Measurements from ENCODE around the gene CCDC88B. TPM values are rescaled to one million over a fixed set of nuclear protein-coding genes. Genes with fewer than 3 reads are reported as not detected.

CCDC88B gene
- total and polyA plus RNA-seq, 4 donors, result 3.5 to 4.9 (median 4.0) TPM

DNA sequence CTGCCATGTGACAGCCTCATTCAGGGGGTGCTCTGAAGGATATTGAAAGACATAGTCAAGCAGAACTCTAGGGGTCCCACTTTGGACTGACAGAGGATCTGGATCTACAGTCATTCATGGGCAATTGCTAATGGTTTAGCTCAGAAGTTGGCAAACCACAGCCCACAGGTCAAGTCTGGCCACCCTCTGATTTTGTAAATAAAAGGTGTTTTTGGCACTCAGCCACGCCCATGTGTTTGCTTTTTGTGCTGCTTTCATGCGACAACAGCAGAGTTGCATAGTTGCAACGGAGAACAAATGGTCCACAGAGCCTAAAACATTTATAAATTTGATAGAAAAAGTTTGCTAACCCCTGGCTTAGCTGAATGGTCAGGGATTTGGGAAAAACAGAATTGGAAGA lies 60.7 kb downstream of the CCDC88B start:
- Histone ChIP-seq H3K27me3 (ENCODE audit: control insufficient read depth in 4 of 4, insufficient read depth in 4 of 4, low read length in 3 of 4) (no peaks in the 10 kb centered on the region), H3K4me3 (ENCODE audit: low read depth in 1 of 3, low read length in 3 of 3) (no peak overlapping the region), H3K9me3 (ENCODE audit: control insufficient read depth in 4 of 4, low read length in 3 of 4) (no peaks in the 10 kb centered on the region), H3K27ac (ENCODE audit: low read depth in 1 of 2, low read length in 2 of 2) (no peak overlapping the region), H3K9ac (ENCODE audit: low read depth in 1 of 2, low read length in 2 of 2) (no peak overlapping the region), H3K4me1 (ENCODE audit: control insufficient read depth in 4 of 4, insufficient read depth in 4 of 4, low read length in 3 of 4) (peaks cover 0 to 12% (median 4%) of the 10 kb centered on the region in 4 donors), H3K36me3 (ENCODE audit: control insufficient read depth in 4 of 4, insufficient read depth in 3 of 4, low read depth in 1 of 4, low read length in 3 of 4) (no peaks in the 10 kb centered on the region)
- TF ChIP-seq FOXA2 (IDR thresholded peaks at IDR 0.05) (no peak), EGR1 (IDR thresholded peaks at IDR 0.05; ENCODE audit: low read depth in 2 of 2) (no peak), SP1 (IDR thresholded peaks at IDR 0.05) (no peak), GABPA (IDR thresholded peaks at IDR 0.05 in 1 of 2, conservative IDR thresholded peaks at IDR 0.05 in 1 of 2) (no peak), HNF4A (conservative IDR thresholded peaks at IDR 0.05) (no peak), RAD21 (IDR thresholded peaks at IDR 0.05) (no peak), FOXA1 (IDR thresholded peaks at IDR 0.05) (no peak), YY1 (IDR thresholded peaks at IDR 0.05) (no peak), HNF4G (IDR thresholded peaks at IDR 0.05) (no peak), NR2F2 (IDR thresholded peaks at IDR 0.05) (no peak)
- TF ChIP-seq, protein P1, sequence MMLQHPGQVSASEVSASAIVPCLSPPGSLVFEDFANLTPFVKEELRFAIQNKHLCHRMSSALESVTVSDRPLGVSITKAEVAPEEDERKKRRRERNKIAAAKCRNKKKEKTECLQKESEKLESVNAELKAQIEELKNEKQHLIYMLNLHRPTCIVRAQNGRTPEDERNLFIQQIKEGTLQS (IDR thresholded peaks at IDR 0.05), result no peak
- TF ChIP-seq, protein P2, sequence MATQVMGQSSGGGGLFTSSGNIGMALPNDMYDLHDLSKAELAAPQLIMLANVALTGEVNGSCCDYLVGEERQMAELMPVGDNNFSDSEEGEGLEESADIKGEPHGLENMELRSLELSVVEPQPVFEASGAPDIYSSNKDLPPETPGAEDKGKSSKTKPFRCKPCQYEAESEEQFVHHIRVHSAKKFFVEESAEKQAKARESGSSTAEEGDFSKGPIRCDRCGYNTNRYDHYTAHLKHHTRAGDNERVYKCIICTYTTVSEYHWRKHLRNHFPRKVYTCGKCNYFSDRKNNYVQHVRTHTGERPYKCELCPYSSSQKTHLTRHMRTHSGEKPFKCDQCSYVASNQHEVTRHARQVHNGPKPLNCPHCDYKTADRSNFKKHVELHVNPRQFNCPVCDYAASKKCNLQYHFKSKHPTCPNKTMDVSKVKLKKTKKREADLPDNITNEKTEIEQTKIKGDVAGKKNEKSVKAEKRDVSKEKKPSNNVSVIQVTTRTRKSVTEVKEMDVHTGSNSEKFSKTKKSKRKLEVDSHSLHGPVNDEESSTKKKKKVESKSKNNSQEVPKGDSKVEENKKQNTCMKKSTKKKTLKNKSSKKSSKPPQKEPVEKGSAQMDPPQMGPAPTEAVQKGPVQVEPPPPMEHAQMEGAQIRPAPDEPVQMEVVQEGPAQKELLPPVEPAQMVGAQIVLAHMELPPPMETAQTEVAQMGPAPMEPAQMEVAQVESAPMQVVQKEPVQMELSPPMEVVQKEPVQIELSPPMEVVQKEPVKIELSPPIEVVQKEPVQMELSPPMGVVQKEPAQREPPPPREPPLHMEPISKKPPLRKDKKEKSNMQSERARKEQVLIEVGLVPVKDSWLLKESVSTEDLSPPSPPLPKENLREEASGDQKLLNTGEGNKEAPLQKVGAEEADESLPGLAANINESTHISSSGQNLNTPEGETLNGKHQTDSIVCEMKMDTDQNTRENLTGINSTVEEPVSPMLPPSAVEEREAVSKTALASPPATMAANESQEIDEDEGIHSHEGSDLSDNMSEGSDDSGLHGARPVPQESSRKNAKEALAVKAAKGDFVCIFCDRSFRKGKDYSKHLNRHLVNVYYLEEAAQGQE (IDR thresholded peaks at IDR 0.05), result no peak
- TF ChIP-seq, protein P3, sequence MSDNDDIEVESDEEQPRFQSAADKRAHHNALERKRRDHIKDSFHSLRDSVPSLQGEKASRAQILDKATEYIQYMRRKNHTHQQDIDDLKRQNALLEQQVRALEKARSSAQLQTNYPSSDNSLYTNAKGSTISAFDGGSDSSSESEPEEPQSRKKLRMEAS (IDR thresholded peaks at IDR 0.05), result no peak
- TF ChIP-seq, protein P4, sequence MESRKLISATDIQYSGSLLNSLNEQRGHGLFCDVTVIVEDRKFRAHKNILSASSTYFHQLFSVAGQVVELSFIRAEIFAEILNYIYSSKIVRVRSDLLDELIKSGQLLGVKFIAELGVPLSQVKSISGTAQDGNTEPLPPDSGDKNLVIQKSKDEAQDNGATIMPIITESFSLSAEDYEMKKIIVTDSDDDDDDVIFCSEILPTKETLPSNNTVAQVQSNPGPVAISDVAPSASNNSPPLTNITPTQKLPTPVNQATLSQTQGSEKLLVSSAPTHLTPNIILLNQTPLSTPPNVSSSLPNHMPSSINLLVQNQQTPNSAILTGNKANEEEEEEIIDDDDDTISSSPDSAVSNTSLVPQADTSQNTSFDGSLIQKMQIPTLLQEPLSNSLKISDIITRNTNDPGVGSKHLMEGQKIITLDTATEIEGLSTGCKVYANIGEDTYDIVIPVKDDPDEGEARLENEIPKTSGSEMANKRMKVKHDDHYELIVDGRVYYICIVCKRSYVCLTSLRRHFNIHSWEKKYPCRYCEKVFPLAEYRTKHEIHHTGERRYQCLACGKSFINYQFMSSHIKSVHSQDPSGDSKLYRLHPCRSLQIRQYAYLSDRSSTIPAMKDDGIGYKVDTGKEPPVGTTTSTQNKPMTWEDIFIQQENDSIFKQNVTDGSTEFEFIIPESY (IDR thresholded peaks at IDR 0.05), result no peak
- DNase-seq (ENCODE audit: low spot score), result no peak
- 38% methylated on average over 3 of the region's 3 CpGs for WGBS

DNA sequence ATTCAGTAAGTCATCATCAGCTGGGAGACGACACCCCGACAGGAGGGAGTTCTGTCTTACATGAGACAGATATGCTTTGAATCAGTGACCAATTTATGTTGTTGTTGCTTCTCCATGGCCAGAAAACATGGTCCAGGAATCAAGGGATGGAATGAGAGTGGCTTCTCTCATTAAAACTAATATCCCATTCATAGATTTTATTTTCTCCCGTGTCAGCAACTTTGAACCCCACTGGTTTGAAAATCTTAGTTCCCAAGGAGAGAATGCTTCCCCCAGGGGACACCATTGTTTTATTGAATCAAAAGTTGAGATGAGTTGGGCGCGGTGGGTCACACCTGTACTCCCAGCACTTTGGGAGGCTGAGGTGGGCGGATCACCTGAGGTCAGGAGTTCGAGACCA lies 61.8 kb downstream of the CCDC88B start:
- Histone ChIP-seq H3K36me3 (ENCODE audit: control insufficient read depth in 4 of 4, insufficient read depth in 3 of 4, low read depth in 1 of 4, low read length in 3 of 4) (no peaks in the 10 kb centered on the region), H3K27ac (ENCODE audit: low read depth in 1 of 2, low read length in 2 of 2) (no peak overlapping the region), H3K9me3 (ENCODE audit: control insufficient read depth in 4 of 4, low read length in 3 of 4) (no peaks in the 10 kb centered on the region), H3K9ac (ENCODE audit: low read depth in 1 of 2, low read length in 2 of 2) (no peak overlapping the region), H3K27me3 (ENCODE audit: control insufficient read depth in 4 of 4, insufficient read depth in 4 of 4, low read length in 3 of 4) (no peaks in the 10 kb centered on the region), H3K4me1 (ENCODE audit: control insufficient read depth in 4 of 4, insufficient read depth in 4 of 4, low read length in 3 of 4) (peaks cover 0 to 12% (median 4%) of the 10 kb centered on the region in 4 donors), H3K4me3 (ENCODE audit: low read depth in 1 of 3, low read length in 3 of 3) (no peak overlapping the region)
- TF ChIP-seq FOXA1 (IDR thresholded peaks at IDR 0.05) (no peak), YY1 (IDR thresholded peaks at IDR 0.05) (no peak), JUND (IDR thresholded peaks at IDR 0.05) (no peak), HNF4A (conservative IDR thresholded peaks at IDR 0.05) (no peak), RXRA (IDR thresholded peaks at IDR 0.05) (no peak), EGR1 (IDR thresholded peaks at IDR 0.05; ENCODE audit: low read depth in 2 of 2) (no peak), HNF4G (IDR thresholded peaks at IDR 0.05) (no peak)
- TF ChIP-seq, protein P5, sequence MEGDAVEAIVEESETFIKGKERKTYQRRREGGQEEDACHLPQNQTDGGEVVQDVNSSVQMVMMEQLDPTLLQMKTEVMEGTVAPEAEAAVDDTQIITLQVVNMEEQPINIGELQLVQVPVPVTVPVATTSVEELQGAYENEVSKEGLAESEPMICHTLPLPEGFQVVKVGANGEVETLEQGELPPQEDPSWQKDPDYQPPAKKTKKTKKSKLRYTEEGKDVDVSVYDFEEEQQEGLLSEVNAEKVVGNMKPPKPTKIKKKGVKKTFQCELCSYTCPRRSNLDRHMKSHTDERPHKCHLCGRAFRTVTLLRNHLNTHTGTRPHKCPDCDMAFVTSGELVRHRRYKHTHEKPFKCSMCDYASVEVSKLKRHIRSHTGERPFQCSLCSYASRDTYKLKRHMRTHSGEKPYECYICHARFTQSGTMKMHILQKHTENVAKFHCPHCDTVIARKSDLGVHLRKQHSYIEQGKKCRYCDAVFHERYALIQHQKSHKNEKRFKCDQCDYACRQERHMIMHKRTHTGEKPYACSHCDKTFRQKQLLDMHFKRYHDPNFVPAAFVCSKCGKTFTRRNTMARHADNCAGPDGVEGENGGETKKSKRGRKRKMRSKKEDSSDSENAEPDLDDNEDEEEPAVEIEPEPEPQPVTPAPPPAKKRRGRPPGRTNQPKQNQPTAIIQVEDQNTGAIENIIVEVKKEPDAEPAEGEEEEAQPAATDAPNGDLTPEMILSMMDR (IDR thresholded peaks at IDR 0.05; ENCODE audit: low read depth, low read length, missing input control), result no peak
- TF ChIP-seq, protein P2 (IDR thresholded peaks at IDR 0.05), result no peak
- TF ChIP-seq, protein P4 (IDR thresholded peaks at IDR 0.05), result no peak
- no peak for DNase-seq (ENCODE audit: low spot score)
- WGBS, result 89% methylated on average over 7 of the region's 7 CpGs

Data from liver (tissue), 9 donors.